NCI-H510A treated with DMSO at 0.1 percent for 48 hours (cell line): ENCODE results near the gene NR3C2.
"Not testable (repeated sequence)": the region's sequence is repeated elsewhere in the genome, so short reads cannot be mapped to it uniquely, and the experiment has no call there.

Experiments used
- DNase-seq: peaks from one replicate; lab custom pipeline; 2025; lab: John Stamatoyannopoulos, UW

Gene NR3C2

DNA sequence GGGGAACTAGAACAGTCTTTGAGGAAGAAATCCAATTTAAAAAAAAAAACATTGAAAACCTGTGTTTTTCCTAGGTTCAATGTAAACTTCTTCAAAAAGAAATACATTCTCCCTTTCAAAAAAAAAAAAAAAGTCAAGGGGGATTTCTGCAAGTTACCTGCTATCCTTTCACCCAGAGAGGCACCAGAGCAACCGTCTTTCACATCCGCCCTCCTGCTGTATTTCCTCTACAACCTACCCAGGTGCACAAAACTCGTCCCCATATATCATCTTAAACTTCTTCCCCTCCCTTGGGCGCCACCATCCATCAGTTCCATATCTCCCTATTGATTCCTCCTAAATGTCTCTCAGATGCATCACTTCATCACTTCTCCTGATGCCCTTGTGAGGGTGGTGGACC lies 74.5 kb downstream of the NR3C2 start:
- no peak for DNase-seq

DNA sequence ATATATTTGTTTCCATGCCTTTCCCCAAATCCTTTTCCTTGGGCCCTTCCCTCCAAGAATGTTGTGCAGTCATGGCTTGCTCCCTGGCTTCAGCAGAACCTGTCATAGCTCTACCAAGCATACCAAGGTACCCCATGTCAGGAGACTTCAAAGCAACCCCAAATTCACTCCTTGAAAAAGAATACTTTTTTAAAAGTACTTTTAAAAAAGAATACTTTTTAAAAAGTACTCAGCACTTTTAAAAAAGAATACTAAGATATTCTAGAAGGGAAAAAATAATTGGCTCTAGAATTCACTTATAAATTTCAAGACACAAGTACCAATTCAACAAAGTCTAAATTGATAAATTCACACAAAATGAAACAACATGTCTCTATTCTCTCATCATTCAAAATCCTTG lies 76.0 kb downstream of the NR3C2 start:
- DNase-seq, result no peak

DNA sequence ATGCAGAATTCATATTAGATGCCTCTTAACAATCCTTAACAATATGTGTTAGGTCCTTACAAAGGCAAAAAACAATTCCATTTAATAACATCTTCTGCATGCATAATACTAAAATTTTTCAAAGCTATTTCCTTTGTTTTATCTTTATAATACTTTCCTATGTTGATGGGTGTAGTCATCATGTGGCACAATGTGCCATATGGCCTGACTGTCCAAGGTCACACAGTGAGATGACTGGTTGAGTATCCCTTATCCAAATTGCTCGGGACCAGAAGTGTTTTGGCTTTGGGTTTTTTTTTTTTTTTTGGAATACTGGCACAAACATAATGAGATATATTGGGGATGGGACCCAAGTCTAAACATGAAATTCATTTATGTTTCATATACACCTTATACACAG lies 77.7 kb downstream of the NR3C2 start:
- no peak for DNase-seq

DNA sequence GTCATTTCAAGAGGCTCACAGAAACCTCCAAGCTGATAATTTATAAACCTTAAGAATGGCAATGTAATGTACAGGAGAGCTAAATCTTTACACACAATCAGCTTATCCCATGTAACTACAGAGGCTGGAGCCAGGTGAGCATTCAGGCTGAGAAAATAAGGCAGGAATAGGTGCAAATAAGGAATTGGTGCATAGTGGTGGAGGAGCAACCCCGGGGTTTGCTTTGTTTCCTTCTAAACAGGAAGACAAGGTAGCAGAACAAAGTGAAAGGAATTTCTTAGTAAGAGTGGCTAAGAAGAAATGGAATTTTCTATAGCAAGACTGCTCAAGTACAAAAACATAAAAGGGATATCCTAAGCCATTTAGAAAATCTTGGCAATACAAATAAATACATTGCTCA lies 82.4 kb downstream of the NR3C2 start:
- DNase-seq, result no peak

DNA sequence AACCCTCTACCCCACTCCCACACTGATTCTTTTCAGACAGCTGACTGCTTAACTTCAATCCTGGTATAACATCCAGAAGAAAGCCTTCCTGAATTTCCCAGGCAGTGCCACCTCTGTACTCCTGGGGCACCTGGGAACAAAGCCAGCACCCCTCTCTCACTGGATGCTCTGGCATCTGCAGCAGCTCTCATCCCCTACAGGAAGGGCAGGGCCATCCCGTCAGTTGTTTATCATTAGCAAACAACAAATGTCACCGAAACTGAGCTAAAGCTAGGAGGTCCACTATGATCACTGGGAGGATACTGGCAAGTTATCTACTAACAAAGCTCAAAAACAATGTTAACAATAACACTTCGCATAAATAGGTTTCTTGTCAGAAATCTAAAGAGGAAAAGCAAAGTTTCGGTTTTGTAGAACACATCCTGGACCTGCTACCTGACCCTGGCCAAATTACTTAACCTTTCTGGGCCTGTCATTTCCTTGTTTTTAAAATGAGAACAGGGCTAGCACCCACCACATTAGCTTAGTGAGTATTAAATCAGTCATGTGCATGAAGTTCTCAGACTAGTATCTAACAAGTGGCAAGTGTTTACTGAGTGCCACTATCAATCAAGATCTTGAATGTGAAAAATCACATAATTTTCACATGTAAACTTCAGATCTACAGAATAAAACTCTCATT lies 86.6 kb downstream of the NR3C2 start:
- DNase-seq, result no peak

DNA sequence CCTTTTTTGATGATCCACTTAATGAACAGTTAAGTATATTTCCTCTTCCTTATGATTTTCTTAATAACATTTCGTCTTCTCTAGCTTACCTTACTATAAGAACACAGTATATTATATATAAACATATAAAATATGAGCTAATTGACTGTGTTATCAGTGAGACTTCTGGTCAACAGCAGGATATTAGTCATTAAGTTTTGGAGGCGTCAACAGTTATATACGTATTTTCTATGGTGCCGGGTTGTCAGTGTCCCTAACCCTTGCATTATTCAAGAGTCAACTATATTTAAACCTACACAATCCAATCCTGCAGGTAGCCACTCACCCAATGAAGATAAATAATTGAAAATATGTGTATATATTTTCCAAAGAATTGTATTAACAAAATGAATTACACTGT lies 88.0 kb downstream of the NR3C2 start:
- DNase-seq, result no peak

DNA sequence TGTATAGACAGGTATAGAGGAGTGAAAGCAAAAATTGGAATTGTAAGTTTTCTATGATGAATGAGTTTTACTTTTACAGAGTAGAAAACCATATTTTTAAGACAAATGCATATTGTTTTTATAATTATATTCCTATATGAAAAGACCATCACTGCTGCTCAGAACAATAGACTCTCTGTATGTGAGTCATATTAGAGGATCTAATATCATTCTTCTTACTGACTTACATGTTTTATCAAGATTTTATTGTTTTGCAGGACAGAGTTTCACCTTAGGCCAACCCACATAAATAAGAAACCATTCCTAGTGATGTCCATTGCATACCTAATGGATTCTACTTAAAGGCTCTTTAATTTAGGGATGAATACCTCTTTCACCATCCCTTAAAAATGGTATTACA lies 88.6 kb downstream of the NR3C2 start:
- no peak for DNase-seq

DNA sequence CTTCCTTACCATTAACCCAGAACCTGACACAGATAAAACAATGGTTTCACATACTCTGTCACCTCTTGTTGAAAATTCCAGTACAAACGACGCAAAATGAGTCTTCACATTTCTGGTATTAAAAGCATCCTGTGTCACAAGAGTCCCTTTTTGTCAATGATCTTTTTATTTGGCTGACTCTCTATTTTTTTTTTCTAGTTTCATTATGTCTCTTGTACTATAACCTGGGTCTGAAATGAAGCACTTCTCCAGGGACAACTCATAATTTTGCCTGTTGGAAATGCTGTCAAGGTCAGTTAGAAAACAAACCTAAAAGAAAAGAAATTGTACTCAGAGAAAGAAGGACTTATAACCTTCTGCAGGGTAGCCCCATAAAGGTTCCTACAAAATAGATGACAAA lies 93.1 kb downstream of the NR3C2 start:
- no peak for DNase-seq

DNA sequence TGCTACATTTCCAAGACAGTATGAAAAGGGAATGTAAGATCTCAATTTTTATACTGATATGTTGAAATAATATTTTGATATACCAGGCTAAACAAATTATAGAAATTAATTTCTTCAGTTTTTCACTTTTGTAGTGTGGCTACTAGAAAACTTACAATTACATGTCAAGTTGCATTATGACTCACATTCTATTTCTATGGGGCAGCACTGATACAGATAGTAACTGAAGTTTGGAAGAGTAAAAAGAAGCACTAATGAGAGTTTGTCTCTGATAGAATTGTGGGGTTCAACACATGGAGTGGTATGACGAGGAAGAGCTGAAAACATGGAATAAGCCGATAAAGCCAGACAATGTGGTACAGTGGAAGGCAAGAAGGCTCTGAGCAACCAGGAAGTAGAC lies 95.6 kb downstream of the NR3C2 start:
- no peak for DNase-seq

DNA sequence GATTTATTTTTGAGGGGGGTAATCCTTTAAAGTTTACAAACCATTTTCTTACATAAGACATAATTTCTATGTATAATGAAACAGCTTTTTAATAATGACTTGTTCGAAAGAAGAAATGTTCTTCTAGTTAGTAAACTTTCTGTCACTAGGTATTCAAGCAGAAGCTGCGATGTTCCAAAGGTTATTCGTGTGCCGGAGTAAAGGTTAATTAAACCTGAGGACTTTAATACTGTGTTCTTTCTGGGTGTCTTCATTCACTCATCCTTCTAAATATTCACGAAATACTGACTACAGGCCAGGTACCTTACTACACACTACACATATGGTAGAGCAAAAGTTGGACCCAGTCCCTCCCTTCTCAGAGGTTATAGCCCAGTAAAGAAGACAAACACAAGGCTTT lies 96.7 kb downstream of the NR3C2 start:
- DNase-seq, result no peak

DNA sequence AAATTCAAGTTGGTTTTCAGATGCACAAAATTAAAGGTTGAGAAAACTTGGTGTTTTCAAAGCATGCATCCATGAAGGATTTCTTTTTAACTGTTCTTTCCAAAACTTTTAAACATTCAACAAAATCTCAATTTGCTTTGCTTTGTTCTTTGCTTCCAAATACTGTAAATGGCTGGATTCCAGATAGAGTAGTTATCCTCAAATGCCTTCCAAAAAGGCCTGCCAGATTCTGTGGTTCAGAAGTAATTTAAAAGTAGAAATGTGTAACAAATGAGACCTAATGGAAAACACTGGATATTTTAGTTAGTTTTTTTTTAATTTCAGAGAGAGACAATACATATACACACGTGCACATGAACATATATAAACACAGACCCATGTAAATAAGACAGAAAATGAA lies 97.3 kb downstream of the NR3C2 start:
- no peak for DNase-seq

DNA sequence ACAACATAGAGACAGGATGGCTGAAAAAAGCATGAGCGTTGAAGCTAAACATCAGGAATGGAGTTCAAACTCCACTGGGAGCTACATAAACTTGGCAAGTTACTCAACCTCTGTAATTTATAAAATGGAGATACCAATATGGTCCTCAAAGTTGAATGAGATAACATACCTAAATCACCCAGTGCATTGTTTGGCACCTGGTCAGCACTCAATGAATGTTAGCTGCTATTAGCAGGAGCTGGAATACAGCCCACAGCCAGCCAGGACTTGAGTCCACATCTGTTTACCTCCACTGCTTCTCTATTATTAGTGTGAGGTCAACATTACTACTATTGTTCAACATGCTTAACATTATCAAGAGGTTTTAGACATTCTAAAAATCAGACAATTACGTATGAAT lies 97.9 kb downstream of the NR3C2 start:
- DNase-seq, result no peak

DNA sequence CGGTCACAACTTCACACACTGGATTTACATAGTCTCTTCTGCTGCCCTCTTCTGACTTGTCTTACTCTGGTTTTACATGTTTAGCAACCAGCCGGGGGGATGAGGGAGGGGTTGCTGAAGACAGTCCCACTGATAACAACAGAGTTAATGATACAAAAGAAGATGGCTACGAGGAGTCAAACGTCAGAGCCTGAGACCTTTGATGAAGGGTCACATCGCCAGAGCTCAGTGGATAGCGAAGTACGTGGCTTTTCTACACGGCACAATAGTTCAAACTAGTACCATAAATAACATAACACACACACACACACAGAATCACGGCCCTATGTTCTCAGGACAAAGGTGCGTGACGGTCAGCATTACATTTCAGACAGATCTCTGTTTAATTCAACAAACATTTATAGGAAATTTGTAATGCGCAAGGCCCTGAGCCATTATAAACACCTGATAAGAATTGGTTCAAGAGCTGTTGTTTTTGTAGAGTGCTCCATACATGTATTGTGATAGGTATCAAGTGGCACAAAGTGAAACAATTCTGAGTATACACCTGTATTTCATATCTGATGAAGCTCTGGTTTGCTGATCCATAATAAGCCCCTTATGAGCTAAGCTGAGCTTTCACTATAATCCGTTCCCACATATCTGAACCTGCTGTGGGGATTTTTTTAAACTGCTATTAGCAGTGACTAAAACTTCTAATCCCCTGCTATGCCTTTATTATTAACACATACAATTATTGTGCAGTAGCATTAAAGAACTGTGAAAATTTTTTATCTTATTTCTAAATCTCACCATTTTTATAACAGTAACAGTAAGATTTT lies 100.0 kb downstream of the NR3C2 start:
- DNase-seq, result no peak

DNA sequence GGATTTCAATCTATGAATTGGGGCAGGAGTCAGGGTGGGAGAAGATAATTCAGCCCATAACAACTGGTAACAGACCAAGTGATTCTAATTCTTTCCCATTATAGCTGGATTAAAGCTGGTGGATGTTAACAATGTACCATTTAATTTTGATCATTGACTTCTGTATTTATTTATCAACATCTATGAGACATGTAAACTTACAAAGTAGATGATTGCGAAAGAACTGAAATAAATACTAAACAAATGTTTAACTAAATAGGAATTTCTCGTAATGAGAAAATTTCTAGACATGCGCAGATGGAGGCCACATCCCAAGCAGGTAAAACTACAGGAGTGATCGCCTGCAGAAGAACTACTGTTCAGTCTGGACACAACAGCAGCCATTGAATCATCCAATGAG lies 107.1 kb downstream of the NR3C2 start:
- DNase-seq, result no peak

DNA sequence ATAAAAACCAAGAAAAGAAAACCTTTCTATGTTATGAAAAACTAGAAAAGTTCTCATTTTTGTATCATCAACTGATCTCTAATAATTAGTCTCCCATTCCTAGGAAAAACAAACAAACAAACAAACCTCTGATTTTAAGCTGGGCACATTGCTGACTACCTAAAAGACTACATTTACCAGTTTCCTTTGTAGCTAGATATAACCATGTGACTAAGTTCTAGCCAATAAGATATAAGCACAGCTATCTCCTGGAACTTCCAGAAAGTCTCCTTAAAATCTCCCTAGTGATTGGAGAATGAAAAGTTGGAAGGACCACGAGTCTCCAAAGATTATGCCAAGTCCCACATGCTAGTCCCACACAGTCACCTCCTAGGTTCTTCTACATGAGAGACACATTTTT lies 108.9 kb downstream of the NR3C2 start:
- DNase-seq, result no peak

DNA sequence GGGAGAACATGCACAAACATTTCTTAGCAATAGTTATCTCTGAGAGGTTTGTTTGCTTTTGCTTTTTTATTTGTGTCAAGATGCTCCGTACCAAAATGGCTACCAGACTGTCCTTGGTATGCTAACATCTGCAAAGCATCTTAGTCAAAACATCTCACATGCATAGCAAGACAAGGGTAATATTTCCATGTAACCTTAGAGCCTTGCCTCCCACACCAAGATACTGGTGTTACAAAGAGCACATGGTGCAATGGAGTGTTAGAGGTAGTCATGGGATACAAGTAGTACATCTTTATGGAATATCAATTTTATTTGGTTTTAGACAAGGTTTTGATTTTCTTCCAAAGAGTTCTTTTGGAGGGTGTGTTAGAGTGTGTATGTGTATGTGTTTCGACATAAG lies 109.7 kb downstream of the NR3C2 start:
- DNase-seq, result no peak

DNA sequence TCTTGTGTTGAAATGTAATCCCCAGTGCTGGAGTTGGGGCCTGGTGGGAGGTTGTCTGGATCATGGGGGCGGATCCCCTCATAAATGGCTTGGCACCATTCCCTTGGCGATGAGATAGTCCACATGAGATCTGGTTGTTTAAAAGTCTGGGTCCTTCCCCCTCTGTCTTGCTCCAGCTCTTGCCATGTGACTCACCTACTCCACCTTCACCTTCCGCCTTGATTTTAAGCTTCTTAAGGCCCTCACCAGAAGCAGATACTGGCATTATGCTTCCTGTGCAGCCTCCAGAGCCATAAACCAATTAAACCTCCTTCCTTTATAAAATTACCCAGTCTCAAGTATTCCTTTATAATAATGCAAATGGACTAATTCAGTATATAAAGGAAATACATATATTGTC lies 111.5 kb downstream of the NR3C2 start:
- DNase-seq, result no peak

DNA sequence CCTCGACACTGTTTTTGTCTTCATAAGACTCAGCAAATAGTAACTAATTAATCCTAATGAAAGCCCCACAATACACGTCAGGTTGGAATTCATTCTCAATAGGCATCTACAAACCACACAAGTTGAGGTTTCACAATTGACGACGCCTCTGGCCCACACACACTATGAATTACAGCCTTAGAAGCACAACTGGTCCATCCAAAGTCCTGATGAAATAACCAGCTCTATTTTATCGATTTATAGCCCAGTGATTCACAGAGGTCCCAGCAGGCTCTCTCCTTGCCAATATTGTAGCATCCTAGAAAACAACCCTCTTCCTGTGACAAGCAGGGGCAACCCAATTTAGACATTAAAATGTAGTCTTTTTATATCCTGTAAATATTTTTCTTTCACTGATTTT lies 112.1 kb downstream of the NR3C2 start:
- no peak for DNase-seq

DNA sequence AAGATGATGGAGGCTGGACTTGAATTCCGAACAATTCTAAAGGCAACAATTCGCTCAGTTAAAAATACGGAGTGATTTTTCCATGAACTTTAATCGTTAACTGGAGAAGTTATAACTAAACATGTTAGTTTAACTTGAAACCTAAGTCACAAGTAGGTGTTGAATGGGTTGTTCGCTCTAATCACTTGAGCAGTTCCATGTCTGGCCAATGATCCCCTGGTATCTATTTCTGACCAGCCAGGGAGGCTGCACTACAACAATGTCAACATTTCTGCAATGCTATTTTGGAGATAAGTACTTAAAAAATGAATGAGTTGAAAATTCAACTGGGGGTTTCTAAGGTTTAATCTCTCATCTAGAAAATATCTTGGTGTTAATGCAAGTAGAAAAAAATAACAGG lies 112.5 kb downstream of the NR3C2 start:
- DNase-seq, result no peak

DNA sequence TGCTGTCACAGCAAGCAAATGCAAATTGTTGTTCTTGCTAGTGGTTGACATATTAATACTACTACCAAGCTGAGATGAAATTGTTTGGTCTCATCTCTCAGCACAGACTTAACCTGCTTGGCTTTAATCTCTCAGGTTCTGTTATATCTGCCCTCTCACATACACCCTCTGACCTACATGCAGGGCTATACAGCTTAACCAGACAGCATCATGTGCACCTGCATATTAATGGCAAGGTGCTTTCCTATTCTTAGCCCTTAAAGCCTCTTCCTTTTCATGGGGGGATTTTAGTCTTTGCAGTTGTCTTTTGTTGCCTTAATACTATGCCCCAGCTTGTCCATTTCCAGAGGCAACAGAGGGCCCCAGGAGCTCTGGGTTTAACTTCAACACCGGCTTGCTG lies 114.5 kb downstream of the NR3C2 start:
- DNase-seq, result no peak

DNA sequence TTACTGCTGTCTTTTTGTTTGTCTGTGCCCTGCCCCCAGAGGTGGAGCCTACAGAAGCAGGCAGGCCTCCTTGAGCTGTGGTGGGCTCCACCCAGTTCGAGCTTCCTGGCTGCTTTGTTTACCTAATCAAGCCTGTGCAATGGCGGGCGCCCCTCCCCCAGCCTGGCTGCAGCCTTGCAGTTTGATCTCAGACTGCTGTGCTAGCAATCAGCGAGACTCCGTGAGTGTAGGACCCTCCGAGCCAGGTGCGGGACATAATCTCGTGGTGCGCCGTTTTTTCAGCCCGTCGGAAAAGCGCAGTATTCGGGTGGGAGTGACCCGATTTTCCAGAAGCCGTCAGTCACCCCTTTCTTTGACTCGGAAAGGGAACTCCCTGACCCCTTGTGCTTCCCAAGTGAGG lies 118.9 kb downstream of the NR3C2 start:
- not testable (repeated sequence) for DNase-seq

DNA sequence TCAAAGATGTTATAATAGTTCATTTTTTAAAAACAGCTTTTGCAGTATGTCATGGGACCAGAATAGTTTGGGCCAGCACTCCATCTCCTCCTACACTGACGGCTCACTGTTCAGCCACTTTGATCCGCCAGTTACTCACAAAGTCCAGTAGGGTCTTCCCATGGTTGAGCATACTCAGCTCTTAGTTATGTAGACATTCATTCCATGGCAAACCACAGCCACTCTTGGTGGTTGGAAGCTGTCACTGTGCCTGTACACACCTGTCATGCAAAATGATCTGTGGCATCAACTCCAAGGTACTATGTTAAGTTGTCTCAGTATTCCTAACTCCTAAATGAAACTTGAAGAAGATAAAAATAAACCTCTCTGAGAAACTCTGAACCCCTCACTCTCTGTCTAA lies 127.2 kb downstream of the NR3C2 start:
- no peak for DNase-seq

DNA sequence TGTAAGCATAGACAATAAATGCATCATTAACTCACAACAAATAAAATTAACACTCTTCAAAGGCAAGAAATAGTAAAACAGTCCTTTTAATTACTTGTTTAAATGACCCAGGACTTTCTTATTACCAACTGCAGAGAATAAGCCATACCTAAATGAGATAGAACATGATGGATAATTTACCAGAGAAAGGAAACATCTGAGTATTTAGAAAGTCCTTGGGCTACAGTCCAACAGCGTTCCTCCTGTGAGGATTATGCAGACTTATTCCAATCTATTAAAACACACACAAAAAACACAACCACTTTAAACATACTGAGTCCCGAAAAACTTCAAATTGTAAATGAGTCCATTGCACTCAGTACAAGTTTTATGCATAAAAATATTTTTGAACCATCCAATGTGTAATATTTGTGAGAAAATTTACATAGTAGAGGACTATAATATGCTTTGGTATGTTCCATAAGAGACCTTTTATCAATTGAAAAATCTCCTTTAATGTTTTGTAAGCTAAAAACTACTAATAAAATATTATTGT lies 129.2 kb downstream of the NR3C2 start:
- no peak for DNase-seq

DNA sequence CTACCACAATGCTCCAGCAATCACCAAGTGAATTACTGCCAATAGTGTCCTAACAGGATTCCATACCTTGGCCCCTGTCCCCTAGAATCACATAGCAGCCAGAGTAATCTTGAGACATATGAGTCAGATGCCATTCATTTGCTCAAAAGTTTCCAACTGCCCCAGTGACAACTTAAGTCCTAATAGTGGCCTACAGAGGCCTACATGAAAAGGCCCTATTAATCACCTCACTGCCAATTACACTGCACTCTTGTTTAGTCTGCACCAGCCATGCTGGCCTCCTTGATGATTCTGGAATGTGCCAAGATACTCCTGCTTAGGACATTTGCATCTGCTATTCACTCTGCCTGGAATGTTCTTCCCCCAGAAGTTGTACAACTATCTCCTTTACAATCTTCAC lies 130.7 kb downstream of the NR3C2 start:
- DNase-seq, result no peak
